ENCODE data around the gene TRIO.

DNA sequence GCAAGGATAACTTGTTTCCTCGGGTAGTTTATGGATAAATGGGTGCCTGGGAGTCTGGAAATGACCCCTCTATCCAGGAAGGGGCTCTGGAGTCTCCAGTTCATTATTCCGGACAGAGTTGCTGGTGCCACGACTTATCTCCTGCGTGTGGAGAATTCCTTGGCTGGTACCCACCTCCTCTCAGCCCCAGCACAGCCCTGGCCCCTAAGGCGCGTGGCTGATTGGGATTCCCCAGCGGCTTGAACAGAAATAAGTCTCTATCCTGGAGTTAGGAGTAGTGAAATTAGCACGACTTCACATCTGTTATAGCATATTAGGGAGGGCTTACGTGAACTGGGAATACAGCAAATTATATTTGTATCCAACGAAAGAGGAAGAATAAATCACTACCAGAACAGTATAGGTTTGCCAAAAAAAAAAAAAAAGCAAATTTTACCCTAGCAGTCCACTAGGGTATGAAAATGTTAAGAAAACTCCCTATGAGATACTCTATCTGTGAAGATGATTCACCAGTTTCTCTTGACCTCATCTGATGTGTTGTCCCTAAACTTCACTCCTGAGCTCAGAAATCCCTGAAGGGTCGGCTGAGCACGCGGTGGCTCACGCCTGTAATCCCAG is 265.9 kb downstream of the TRIO start:
- no peak for TF ChIP-seq TAF1 (IDR thresholded peaks at IDR 0.05; ENCODE audit: borderline replicate concordance, insufficient read depth, low read length)
- TF ChIP-seq, protein P1, sequence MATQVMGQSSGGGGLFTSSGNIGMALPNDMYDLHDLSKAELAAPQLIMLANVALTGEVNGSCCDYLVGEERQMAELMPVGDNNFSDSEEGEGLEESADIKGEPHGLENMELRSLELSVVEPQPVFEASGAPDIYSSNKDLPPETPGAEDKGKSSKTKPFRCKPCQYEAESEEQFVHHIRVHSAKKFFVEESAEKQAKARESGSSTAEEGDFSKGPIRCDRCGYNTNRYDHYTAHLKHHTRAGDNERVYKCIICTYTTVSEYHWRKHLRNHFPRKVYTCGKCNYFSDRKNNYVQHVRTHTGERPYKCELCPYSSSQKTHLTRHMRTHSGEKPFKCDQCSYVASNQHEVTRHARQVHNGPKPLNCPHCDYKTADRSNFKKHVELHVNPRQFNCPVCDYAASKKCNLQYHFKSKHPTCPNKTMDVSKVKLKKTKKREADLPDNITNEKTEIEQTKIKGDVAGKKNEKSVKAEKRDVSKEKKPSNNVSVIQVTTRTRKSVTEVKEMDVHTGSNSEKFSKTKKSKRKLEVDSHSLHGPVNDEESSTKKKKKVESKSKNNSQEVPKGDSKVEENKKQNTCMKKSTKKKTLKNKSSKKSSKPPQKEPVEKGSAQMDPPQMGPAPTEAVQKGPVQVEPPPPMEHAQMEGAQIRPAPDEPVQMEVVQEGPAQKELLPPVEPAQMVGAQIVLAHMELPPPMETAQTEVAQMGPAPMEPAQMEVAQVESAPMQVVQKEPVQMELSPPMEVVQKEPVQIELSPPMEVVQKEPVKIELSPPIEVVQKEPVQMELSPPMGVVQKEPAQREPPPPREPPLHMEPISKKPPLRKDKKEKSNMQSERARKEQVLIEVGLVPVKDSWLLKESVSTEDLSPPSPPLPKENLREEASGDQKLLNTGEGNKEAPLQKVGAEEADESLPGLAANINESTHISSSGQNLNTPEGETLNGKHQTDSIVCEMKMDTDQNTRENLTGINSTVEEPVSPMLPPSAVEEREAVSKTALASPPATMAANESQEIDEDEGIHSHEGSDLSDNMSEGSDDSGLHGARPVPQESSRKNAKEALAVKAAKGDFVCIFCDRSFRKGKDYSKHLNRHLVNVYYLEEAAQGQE (IDR thresholded peaks at IDR 0.05; ENCODE audit: insufficient read depth in 1 of 2, low read depth in 2 of 2, low read length in 2 of 2): no peak

Data from PFSK-1 (cell line).